Adrenal gland (tissue), 12 donors: ENCODE data around the gene SIT1. TPM values are rescaled to one million over a fixed set of nuclear protein-coding genes. Genes with fewer than 3 reads are reported as not detected.

Experiments used
- DNase-seq, 7 donors: peaks; one replicate each; pipeline ENCODE4 v3.0.0-alpha.2; 2019 to 2020
- H3K27ac ChIP-seq, 5 donors: fragments of 200-600 bp; sonication (generic) in 4 of 5; 1 replicate in 3 of 5; 2 replicates in 2 of 5; pipeline versions ENCODE4 v1.5.1 to v1.8.0; 2016 to 2020; ENCODE audit warnings: mild to moderate bottlenecking in 1 of 5
- H3K27me3 ChIP-seq: fragments of 200-600 bp; 2 replicates; pipeline ENCODE4 v1.8.0; 2021
- H3K36me3 ChIP-seq, 2 donors: fragments of 200-600 bp; replicated peaks in 1 of 2; 1 replicate in 1 of 2; 2 replicates in 1 of 2; pipeline versions ENCODE4 v1.5.1 to v1.8.0; 2018 to 2022
- H3K4me1 ChIP-seq, 2 donors: fragments of 200-600 bp; replicated peaks in 1 of 2; 1 replicate in 1 of 2; 2 replicates in 1 of 2; pipeline versions ENCODE4 v1.5.1 to v1.8.0; 2018 to 2021
- H3K4me3 ChIP-seq, 4 donors: fragments of 200-600 bp; sonication (generic) in 3 of 4; one replicate each; pipeline ENCODE4 v1.5.1; 2016 to 2018
- H3K9me3 ChIP-seq, 3 donors: fragments of 200-600 bp; sonication (generic) in 1 of 3; replicated peaks in 1 of 3; 1 replicate in 2 of 3; 2 replicates in 1 of 3; pipeline versions ENCODE4 v1.5.1 to v1.8.0; 2016 to 2021
- POLR2A ChIP-seq, 2 donors: fragments of 450-650 bp; IDR thresholded peaks; one replicate each; pipeline ENCODE4 v1.6.1; 2017; ENCODE audit warnings: antibody characterized with exemption in 2 of 2, mild to moderate bottlenecking in 2 of 2, moderate library complexity in 1 of 2
- WGBS, 4 donors: extraction: QIAGEN DNeasy Blood & Tissue Kit in 2 of 4; methylation state at CpG; one replicate each; pipeline versions ENCODE4 v1.1.5 to v1.1.7; 2013 to 2017; 5-methylcytosine and 5-hydroxymethylcytosine counted together
- intact Hi-C, 2 donors: fragments of 100-400 bp; cut with DNase I; formaldehyde crosslinking; loops; one replicate each; pipeline versions ENCODE4 v1.14.1 to v1.15.0; 2022 to 2023
- polyA plus RNA-seq, 3 donors: library from polyadenylated mRNA; stranded (reverse); fragments of 200-250 nt in 2 of 3; fragments of 350-450 nt in 1 of 3; fragmentation: Illumina TruSeq in 1 of 3; extraction: RNeasy Lipid Tissue Mini Kit (QIAGEN cat#74804) in 1 of 3; gene quantifications; one replicate each; pipeline ENCODE4 v1.2.3, GENCODE V29; 2013 to 2014
- total RNA-seq, 9 donors: library from RNA; depleted of rRNA in 4 of 9; stranded (reverse); fragments of >200 nt in 4 of 9; fragments of 120-200 nt in 1 of 9; fragmentation: NEBNext Ultra II Directional in 1 of 9; extraction: Animal tissue kit (Norgen Biotek cat#: 25700) in 1 of 9; gene quantifications; one replicate each; pipeline versions ENCODE4 v1.1.0 to v1.2.4, GENCODE V29; 2013 to 2023
- TF ChIP-seq, protein P1 (sequence below), 6 experiments: fragments of 450-650 bp in 4 of 6; fragments of 200-600 bp in 2 of 6; sonication (generic) in 1 of 6; IDR thresholded peaks; 1 replicate in 5 of 6; 2 replicates in 1 of 6; pipeline versions ENCODE4 v1.5.1 to v1.8.0; 2016 to 2021; ENCODE audit warnings: antibody characterized with exemption in 6 of 6, mild to moderate bottlenecking in 2 of 6, moderate library complexity in 1 of 6
- donor health status: healthy with polysubstance abuse.
- donor health status: Bipolar disorder and iron deficiency.
- donor health status: DM: yes; HTN: yes; CAD: no.
- donor health status: DM: no; HTN: no; CAD: no.
- donor health status: DM: no; HTN: no; CAD: no.
- donor health status: DM: yes; HTN: yes; CAD: no.

The SIT1 gene
- total and polyA plus RNA-seq, 12 donors, result 0.06 to 2.1 (median 0.83) TPM; not detected in 2

DNA sequence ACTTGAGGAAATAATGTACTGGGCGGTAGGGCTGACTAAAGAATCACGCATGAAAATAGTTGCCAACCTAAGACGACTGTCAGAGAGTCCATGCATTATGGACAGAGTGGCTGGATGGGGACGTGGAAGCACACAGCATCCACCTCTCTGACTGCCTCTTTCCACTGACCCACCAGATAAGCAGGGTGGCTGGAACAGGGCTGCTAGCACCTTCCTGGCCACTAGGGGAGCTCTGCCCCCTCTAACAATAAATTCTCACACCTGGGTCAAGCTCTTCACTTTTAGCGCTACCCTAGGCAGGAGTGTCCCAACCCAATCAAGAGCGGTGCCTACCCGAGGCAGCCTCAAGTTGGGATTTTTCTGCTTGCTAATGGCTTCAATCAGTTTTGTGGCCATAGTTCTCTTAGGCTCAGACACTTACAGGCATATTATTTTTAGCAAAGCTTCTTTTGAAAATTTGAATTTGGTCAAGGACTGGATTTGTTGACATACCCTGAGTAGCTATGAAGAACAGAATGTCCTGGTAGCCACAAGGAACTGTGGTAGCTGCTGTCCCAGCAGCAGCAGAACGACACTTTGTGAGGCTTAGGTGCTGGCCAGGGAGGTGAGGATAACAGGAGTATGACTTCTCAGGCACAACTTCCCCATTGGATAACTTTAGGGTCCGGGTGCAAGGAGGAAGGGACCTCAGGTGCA lies 45.9 kb upstream of the SIT1 start:
- Histone ChIP-seq H3K4me3 (no peak overlapping the region), H3K36me3 (peaks cover 0 to 59% of the 10 kb centered on the region in 2 donors), H3K9me3 (no peaks in the 10 kb centered on the region), H3K27ac (peak overlapping the region in 3 of 5 donors; percentile 17 to 74 (median 74)), H3K27me3 (no peaks in the 10 kb centered on the region), H3K4me1 (peaks cover 19 to 45% of the 10 kb centered on the region in 2 donors)
- WGBS, 4 donors, result 30 to 37% (median 33%) methylated on average over 9 of the region's 9 CpGs
- TF ChIP-seq, protein P1, sequence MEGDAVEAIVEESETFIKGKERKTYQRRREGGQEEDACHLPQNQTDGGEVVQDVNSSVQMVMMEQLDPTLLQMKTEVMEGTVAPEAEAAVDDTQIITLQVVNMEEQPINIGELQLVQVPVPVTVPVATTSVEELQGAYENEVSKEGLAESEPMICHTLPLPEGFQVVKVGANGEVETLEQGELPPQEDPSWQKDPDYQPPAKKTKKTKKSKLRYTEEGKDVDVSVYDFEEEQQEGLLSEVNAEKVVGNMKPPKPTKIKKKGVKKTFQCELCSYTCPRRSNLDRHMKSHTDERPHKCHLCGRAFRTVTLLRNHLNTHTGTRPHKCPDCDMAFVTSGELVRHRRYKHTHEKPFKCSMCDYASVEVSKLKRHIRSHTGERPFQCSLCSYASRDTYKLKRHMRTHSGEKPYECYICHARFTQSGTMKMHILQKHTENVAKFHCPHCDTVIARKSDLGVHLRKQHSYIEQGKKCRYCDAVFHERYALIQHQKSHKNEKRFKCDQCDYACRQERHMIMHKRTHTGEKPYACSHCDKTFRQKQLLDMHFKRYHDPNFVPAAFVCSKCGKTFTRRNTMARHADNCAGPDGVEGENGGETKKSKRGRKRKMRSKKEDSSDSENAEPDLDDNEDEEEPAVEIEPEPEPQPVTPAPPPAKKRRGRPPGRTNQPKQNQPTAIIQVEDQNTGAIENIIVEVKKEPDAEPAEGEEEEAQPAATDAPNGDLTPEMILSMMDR (IDR thresholded peaks at IDR 0.05), result peak; percentile 72 to 85 (median 84)
- no peak for TF ChIP-seq POLR2A (IDR thresholded peaks at IDR 0.05)
- peak; percentile 64 to 85 (median 71) for DNase-seq
- intact Hi-C loops, result loop anchor here in 1 of 2 donors (5.0 kb wide), 1 partner anchor 34 kb away; no protein-coding TSS in a partner anchor

GRCh38 chr9:35695943-35696401 lies 45.2 kb upstream of the SIT1 start:
- H3K27ac ChIP-seq, result peak overlapping the region in 2 of 5 donors; percentile 74
- WGBS, 4 donors, result 59 to 79% (median 63%) methylated on average over 3 of the region's 3 CpGs
- peaks cover 0 to 52% of the 10 kb centered on the region in 2 donors for H3K36me3 ChIP-seq
- no peaks in the 10 kb centered on the region for H3K9me3 ChIP-seq
- no peak overlapping the region for H3K4me3 ChIP-seq
- peak in 2 of 7 donors; percentile 41 to 65 for DNase-seq
- intact Hi-C loops, result loop anchor here in 1 of 2 donors (5.0 kb wide), 1 partner anchor 34 kb away; no protein-coding TSS in a partner anchor
- H3K4me1 ChIP-seq, result peaks cover 19 to 47% of the 10 kb centered on the region in 2 donors
- H3K27me3 ChIP-seq, result no peaks in the 10 kb centered on the region
- TF ChIP-seq, protein P1 (IDR thresholded peaks at IDR 0.05), result no peak
- no peak for TF ChIP-seq POLR2A (IDR thresholded peaks at IDR 0.05)

GRCh38 chr9:35691757-35692301 lies 41.1 kb upstream of the SIT1 start:
- WGBS, 4 donors, result 77 to 87% (median 83%) methylated on average over 13 of the region's 13 CpGs
- DNase-seq, result no peak
- peaks cover 0 to 10% of the 10 kb centered on the region in 2 donors for H3K36me3 ChIP-seq

GRCh38 chr9:35691334-35691650 lies 40.6 kb upstream of the SIT1 start:
- intact Hi-C loops, result loop anchor here in 1 of 2 donors (5.0 kb wide), 1 partner anchor 36 kb away; no protein-coding TSS in a partner anchor
- peak overlapping the region in 2 of 4 donors; percentile 55 to 70 for H3K4me3 ChIP-seq
- H3K27me3 ChIP-seq, result no peaks in the 10 kb centered on the region
- no peaks in the 10 kb centered on the region for H3K9me3 ChIP-seq
- TF ChIP-seq, protein P1 (IDR thresholded peaks at IDR 0.05), result no peak
- H3K4me1 ChIP-seq, result peaks cover 24 to 45% of the 10 kb centered on the region in 2 donors
- H3K36me3 ChIP-seq, result peaks cover 0 to 5% of the 10 kb centered on the region in 2 donors
- no peak for DNase-seq
- WGBS, 4 donors, result 18 to 22% (median 19%) methylated on average over 9 to 10 of the region's 10 CpGs
- H3K27ac ChIP-seq, result peak overlapping the region; percentile 79 to 93 (median 89)

More at GRCh38 chr9:35691757-35692301, 41.1 kb upstream of the SIT1 start:
- Histone ChIP-seq H3K4me1 (peaks cover 24 to 41% of the 10 kb centered on the region in 2 donors), H3K27ac (peak overlapping the region in 4 of 5 donors; percentile 79 to 93 (median 91)), H3K9me3 (no peaks in the 10 kb centered on the region), H3K4me3 (no peak overlapping the region), H3K27me3 (no peaks in the 10 kb centered on the region)
- TF ChIP-seq, protein P1 (IDR thresholded peaks at IDR 0.05), result no peak
- TF ChIP-seq POLR2A (IDR thresholded peaks at IDR 0.05), result no peak
- intact Hi-C loops, result loop anchor here in 1 of 2 donors (5.0 kb wide), 1 partner anchor 35 kb away; no protein-coding TSS in a partner anchor
